Colonic mucosa (tissue), 4 donors: ENCODE measurements around the gene TPI1. TPM values are rescaled to one million over a fixed set of nuclear protein-coding genes. Genes with fewer than 3 reads are reported as not detected.

Source experiments
- DNase-seq: peaks from one replicate; pipeline ENCODE4 v3.0.0-alpha.2; 2020
- H3K27ac ChIP-seq: fragments of 200-600 bp; one replicate; pipeline ENCODE4 v1.8.0; 2021
- H3K27me3 ChIP-seq: fragments of 200-600 bp; one replicate; pipeline ENCODE4 v1.8.0; 2021
- H3K36me3 ChIP-seq: fragments of 200-600 bp; one replicate; pipeline ENCODE4 v1.8.0; 2021
- H3K4me1 ChIP-seq: fragments of 200-600 bp; one replicate; pipeline ENCODE4 v1.8.0; 2021; ENCODE audit warnings: mild to moderate bottlenecking
- H3K4me3 ChIP-seq: fragments of 200-600 bp; one replicate; pipeline ENCODE4 v1.8.0; 2021
- H3K9ac ChIP-seq, 2 donors: one replicate each; pipeline ENCODE4 v1.7.0; 2013; ENCODE audit warnings: control low read depth in 2 of 2, low read depth in 2 of 2, low read length in 2 of 2
- H3K9me3 ChIP-seq: fragments of 200-600 bp; one replicate; pipeline ENCODE4 v1.8.0; 2021
- CTCF ChIP-seq: fragments of 200-600 bp; IDR thresholded peaks from one replicate; pipeline ENCODE4 v1.8.0; 2022; ENCODE audit warnings: antibody characterized with exemption, mild to moderate bottlenecking
- intact Hi-C: fragments of 100-400 bp; cut with DNase I; formaldehyde crosslinking; loops from one replicate; pipeline ENCODE4 v1.14.1; 2022
- total RNA-seq, 2 donors: library from RNA; stranded (reverse); fragmentation: NEBNext Ultra II Directional in 1 of 2; extraction: Animal tissue kit (Norgen Biotek cat#: 25700) in 1 of 2; gene quantifications; one replicate each; pipeline ENCODE4 v1.2.1, GENCODE V29; 2021
- donor health status: healthy.
- donor health status: DM: no; HTN: no; CAD: no.
- donor health status: DM: no; HTN: no; CAD: no.

Gene TPI1
- total RNA-seq: 1,000 to 10,000 TPM; 1,097 to 1,106 TPM

GRCh38 chr12:6867413-6868210, at the start of gene TPI1:
TPI1 (plus strand) TSS chr12:6867531; CDS start chr12:6867567, 36 bp downstream.
- H3K4me1 ChIP-seq: peaks cover 22% of the 10 kb centered on the region
- DNase-seq: peak; percentile 88
- H3K36me3 ChIP-seq: peaks cover 12% of the 10 kb centered on the region
- peak within 1 kb of the TSS; percentile 96 for H3K27ac ChIP-seq
- H3K9ac ChIP-seq: peak within 1 kb of the TSS; percentile 90 to 97
- peak within 1 kb of the TSS; percentile 98 for H3K4me3 ChIP-seq
- intact Hi-C loops: loop anchor here (5.0 kb wide), 1 partner anchor 100 kb away; no protein-coding TSS in a partner anchor
- H3K27me3 ChIP-seq: no peaks in the 10 kb centered on the region
- H3K9me3 ChIP-seq: no peaks in the 10 kb centered on the region
- no peak for TF ChIP-seq CTCF

GRCh38 chr12:6817662-6818157, 49.6 kb upstream of the TPI1 start:
- peaks cover 9% of the 10 kb centered on the region for H3K27me3 ChIP-seq
- H3K9ac ChIP-seq: no peak overlapping the region
- H3K9me3 ChIP-seq: no peaks in the 10 kb centered on the region
- TF ChIP-seq CTCF: no peak
- intact Hi-C loops: no loop called here
- no peak overlapping the region for H3K4me3 ChIP-seq
- H3K27ac ChIP-seq: no peak overlapping the region
- no peaks in the 10 kb centered on the region for H3K4me1 ChIP-seq
- no peak for DNase-seq
- H3K36me3 ChIP-seq: no peaks in the 10 kb centered on the region

- H3K27me3 ChIP-seq: peaks cover 13% of the 10 kb centered on the region
- no peak overlapping the region for H3K9ac ChIP-seq
- H3K4me1 ChIP-seq: no peaks in the 10 kb centered on the region
- H3K36me3 ChIP-seq: no peaks in the 10 kb centered on the region
- no peaks in the 10 kb centered on the region for H3K9me3 ChIP-seq
- intact Hi-C loops: no loop called here
- DNase-seq: no peak
- no peak overlapping the region for H3K27ac ChIP-seq
- no peak for TF ChIP-seq CTCF
- H3K4me3 ChIP-seq: no peak overlapping the region
These were observed 49.1 kb upstream of the TPI1 start for GRCh38 chr12:6818222-6818621.

- no peak overlapping the region for H3K27ac ChIP-seq
- H3K4me1 ChIP-seq: no peaks in the 10 kb centered on the region
- no peak overlapping the region for H3K9ac ChIP-seq
- no peaks in the 10 kb centered on the region for H3K9me3 ChIP-seq
- TF ChIP-seq CTCF: no peak
- peaks cover 16% of the 10 kb centered on the region for H3K27me3 ChIP-seq
- intact Hi-C loops: no loop called here
- no peak overlapping the region for H3K4me3 ChIP-seq
- H3K36me3 ChIP-seq: no peaks in the 10 kb centered on the region
- DNase-seq: no peak
These were observed 48.7 kb upstream of the TPI1 start for GRCh38 chr12:6818645-6819044.

- H3K36me3 ChIP-seq: no peaks in the 10 kb centered on the region
- H3K9ac ChIP-seq: no peak overlapping the region
- H3K27me3 ChIP-seq: peaks cover 16% of the 10 kb centered on the region
- H3K4me1 ChIP-seq: no peaks in the 10 kb centered on the region
- no peak overlapping the region for H3K27ac ChIP-seq
- no peaks in the 10 kb centered on the region for H3K9me3 ChIP-seq
- DNase-seq: no peak
- no peak overlapping the region for H3K4me3 ChIP-seq
- no peak for TF ChIP-seq CTCF
- intact Hi-C loops: loop anchor here (5.0 kb wide), 1 partner anchor 82 kb away; no protein-coding TSS in a partner anchor
These were observed 48.0 kb upstream of the TPI1 start for GRCh38 chr12:6819106-6820030.
